Esophagus muscularis mucosa (tissue), 3 donors: ENCODE measurements around the gene SERINC4.

Experiments
- POLR2A ChIP-seq: fragments of 450-650 bp; IDR thresholded peaks from one replicate; pipeline ENCODE4 v1.6.1; 2017; ENCODE audit warnings: antibody characterized with exemption, moderate library complexity, mild to moderate bottlenecking, low read depth
- POLR2AphosphoS5 ChIP-seq, 2 donors: sonication (generic); formaldehyde crosslinking; IDR thresholded peaks; one replicate each; pipeline ENCODE4 v1.6.1; 2017; ENCODE audit warnings: antibody characterized with exemption in 2 of 2
- TF ChIP-seq, protein P1 (sequence below), 3 experiments: fragments of 200-600 bp in 2 of 3; fragments of 450-650 bp in 1 of 3; sonication (generic) in 2 of 3; IDR thresholded peaks; one replicate each; pipeline ENCODE4 v1.5.1; 2017 to 2019; ENCODE audit warnings: antibody characterized with exemption in 3 of 3, mild to moderate bottlenecking in 2 of 3, moderate library complexity in 1 of 3

DNA sequence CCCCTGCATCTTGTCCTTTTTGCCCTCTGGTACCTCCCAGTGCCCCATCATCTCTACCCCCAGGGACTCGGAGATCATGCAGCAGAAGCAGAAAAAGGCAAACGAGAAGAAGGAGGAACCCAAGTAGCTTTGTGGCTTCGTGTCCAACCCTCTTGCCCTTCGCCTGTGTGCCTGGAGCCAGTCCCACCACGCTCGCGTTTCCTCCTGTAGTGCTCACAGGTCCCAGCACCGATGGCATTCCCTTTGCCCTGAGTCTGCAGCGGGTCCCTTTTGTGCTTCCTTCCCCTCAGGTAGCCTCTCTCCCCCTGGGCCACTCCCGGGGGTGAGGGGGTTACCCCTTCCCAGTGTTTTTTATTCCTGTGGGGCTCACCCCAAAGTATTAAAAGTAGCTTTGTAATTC lies 6.4 kb downstream of the SERINC4 start:
- TF ChIP-seq, protein P1, sequence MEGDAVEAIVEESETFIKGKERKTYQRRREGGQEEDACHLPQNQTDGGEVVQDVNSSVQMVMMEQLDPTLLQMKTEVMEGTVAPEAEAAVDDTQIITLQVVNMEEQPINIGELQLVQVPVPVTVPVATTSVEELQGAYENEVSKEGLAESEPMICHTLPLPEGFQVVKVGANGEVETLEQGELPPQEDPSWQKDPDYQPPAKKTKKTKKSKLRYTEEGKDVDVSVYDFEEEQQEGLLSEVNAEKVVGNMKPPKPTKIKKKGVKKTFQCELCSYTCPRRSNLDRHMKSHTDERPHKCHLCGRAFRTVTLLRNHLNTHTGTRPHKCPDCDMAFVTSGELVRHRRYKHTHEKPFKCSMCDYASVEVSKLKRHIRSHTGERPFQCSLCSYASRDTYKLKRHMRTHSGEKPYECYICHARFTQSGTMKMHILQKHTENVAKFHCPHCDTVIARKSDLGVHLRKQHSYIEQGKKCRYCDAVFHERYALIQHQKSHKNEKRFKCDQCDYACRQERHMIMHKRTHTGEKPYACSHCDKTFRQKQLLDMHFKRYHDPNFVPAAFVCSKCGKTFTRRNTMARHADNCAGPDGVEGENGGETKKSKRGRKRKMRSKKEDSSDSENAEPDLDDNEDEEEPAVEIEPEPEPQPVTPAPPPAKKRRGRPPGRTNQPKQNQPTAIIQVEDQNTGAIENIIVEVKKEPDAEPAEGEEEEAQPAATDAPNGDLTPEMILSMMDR (IDR thresholded peaks at IDR 0.05) = no peak
- TF ChIP-seq POLR2A = no peak
- no peak for TF ChIP-seq POLR2AphosphoS5 (IDR thresholded peaks at IDR 0.05)
